ENCODE measurements around the gene ECHDC1. TPM values are rescaled to one million over a fixed set of nuclear protein-coding genes. Genes with fewer than 3 reads are reported as not detected.

The ECHDC1 gene
- total and polyA plus RNA-seq, 2 experiments from 2014 or later: 60.7 to 96.1 TPM

DNA sequence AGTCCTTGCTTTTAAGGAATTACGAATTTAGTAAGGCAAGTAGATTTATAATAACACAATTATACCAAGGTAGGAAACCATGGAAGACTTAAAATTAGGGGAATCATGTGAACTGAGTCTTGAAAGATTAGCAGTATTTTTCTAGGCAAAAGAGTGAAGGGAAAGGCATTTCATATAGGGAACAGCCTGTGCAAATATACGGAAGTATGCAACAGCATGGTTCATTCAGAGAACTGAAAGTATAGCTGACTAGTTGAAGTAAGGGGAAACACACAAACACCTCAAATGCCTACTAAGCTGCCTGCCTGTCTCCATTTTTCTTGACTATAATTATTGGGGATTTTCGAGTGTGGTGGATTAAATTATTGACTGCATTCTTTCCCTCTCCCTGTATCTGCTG lies 39.0 kb upstream of the ECHDC1 start:
- WGBS (ENCODE audit: low lambda C conversion rate, missing lambda C conversion rate): 100% methylated on average over 3 of the region's 3 CpGs
- no peak overlapping the region for H3K4me3 ChIP-seq

GRCh38 chr6:127381384-127381783 lies 38.0 kb upstream of the ECHDC1 start:
- H3K27ac ChIP-seq: no peak overlapping the region
- TF ChIP-seq EZH2 (IDR thresholded peaks at IDR 0.05; ENCODE audit: borderline replicate concordance) (no peak), CTCF (IDR thresholded peaks at IDR 0.05; ENCODE audit: poor library complexity) (no peak), EZH2phosphoT487 (IDR thresholded peaks at IDR 0.05; ENCODE audit: low read depth, severe bottlenecking, unreplicated experiment) (no peak)
- H3K36me3 ChIP-seq (replicated peaks; ENCODE audit: insufficient read depth, low read depth): no peaks in the 10 kb centered on the region
- no peak overlapping the region for H3K4me3 ChIP-seq
- 95% methylated on average over 3 of the region's 3 CpGs for WGBS (ENCODE audit: low lambda C conversion rate, missing lambda C conversion rate)
- H3K4me2 ChIP-seq: no peak overlapping the region
- H2AFZ ChIP-seq: no peak overlapping the region
- no peaks in the 10 kb centered on the region for H3K4me1 ChIP-seq (ENCODE audit: insufficient read depth)
- DNase-seq (ENCODE audit: low spot score): no peak
- no peaks in the 10 kb centered on the region for H3K9me2 ChIP-seq (replicated peaks; ENCODE audit: insufficient read depth)
- no peaks in the 10 kb centered on the region for H3K9me3 ChIP-seq (ENCODE audit: low read depth)
- H4K20me1 ChIP-seq (ENCODE audit: insufficient read depth, poor library complexity, severe bottlenecking): no peaks in the 10 kb centered on the region
- H3K27me3 ChIP-seq: no peaks in the 10 kb centered on the region
- no peaks in the 10 kb centered on the region for H3K79me2 ChIP-seq

More for the DNA sequence above, 39.0 kb upstream of the ECHDC1 start:
- Histone ChIP-seq H4K20me1 (ENCODE audit: insufficient read depth, poor library complexity, severe bottlenecking) (no peaks in the 10 kb centered on the region), H3K27ac (no peak overlapping the region), H3K4me2 (no peak overlapping the region), H3K27me3 (no peaks in the 10 kb centered on the region), H3K4me1 (ENCODE audit: insufficient read depth) (no peaks in the 10 kb centered on the region), H3K79me2 (no peaks in the 10 kb centered on the region), H3K36me3 (replicated peaks; ENCODE audit: insufficient read depth, low read depth) (no peaks in the 10 kb centered on the region), H3K9me2 (replicated peaks; ENCODE audit: insufficient read depth) (no peaks in the 10 kb centered on the region), H3K9me3 (ENCODE audit: low read depth) (no peaks in the 10 kb centered on the region), H2AFZ (no peak overlapping the region)
- DNase-seq (ENCODE audit: low spot score): no peak
- TF ChIP-seq EZH2 (IDR thresholded peaks at IDR 0.05; ENCODE audit: borderline replicate concordance) (no peak), CTCF (IDR thresholded peaks at IDR 0.05; ENCODE audit: poor library complexity) (no peak), EZH2phosphoT487 (IDR thresholded peaks at IDR 0.05; ENCODE audit: low read depth, severe bottlenecking, unreplicated experiment) (no peak)

DNA sequence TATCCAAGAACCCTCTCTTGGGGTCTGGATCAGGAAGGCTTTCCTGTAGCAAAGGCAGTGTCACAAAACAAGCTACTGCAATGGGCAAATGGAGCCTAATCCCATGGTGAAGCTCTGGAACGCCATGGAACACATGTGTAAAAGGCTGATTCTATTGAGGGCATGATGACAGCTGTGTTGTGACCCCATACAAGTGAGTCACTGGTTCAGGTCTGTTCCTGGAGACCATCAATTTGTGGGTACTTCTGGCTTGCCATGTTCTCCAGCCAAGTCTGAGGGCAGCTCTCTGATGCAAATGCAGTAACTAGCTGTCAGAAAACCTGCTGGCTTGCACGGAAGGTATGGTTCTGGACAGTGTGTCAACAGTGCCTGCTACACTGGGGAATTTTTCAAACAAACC lies 33.3 kb upstream of the ECHDC1 start:
- WGBS (ENCODE audit: low lambda C conversion rate, missing lambda C conversion rate): 71% methylated on average over 2 of the region's 2 CpGs
- H4K20me1 ChIP-seq (ENCODE audit: insufficient read depth, poor library complexity, severe bottlenecking): no peaks in the 10 kb centered on the region
- no peak overlapping the region for H3K27ac ChIP-seq
- H3K9me3 ChIP-seq (ENCODE audit: low read depth): no peaks in the 10 kb centered on the region
- H3K4me2 ChIP-seq: no peak overlapping the region
- TF ChIP-seq EZH2 (IDR thresholded peaks at IDR 0.05; ENCODE audit: borderline replicate concordance): no peak
- no peak for TF ChIP-seq CTCF (IDR thresholded peaks at IDR 0.05; ENCODE audit: poor library complexity)
- TF ChIP-seq EZH2phosphoT487 (IDR thresholded peaks at IDR 0.05; ENCODE audit: low read depth, severe bottlenecking, unreplicated experiment): no peak
- no peaks in the 10 kb centered on the region for H3K9me2 ChIP-seq (replicated peaks; ENCODE audit: insufficient read depth)
- H3K27me3 ChIP-seq: no peaks in the 10 kb centered on the region
- H2AFZ ChIP-seq: no peak overlapping the region
- no peak for DNase-seq (ENCODE audit: low spot score)
- H3K36me3 ChIP-seq (replicated peaks; ENCODE audit: insufficient read depth, low read depth): no peaks in the 10 kb centered on the region
- H3K4me1 ChIP-seq (ENCODE audit: insufficient read depth): no peaks in the 10 kb centered on the region
- no peaks in the 10 kb centered on the region for H3K79me2 ChIP-seq
- no peak overlapping the region for H3K4me3 ChIP-seq

GRCh38 chr6:127367023-127367375 lies 23.6 kb upstream of the ECHDC1 start:
- H3K4me2 ChIP-seq: no peak overlapping the region
- no peak overlapping the region for H2AFZ ChIP-seq

More at GRCh38 chr6:127367023-127367375, 23.6 kb upstream of the ECHDC1 start:
- DNase-seq (ENCODE audit: low spot score): no peak
- no peaks in the 10 kb centered on the region for H3K79me2 ChIP-seq
- no peaks in the 10 kb centered on the region for H3K9me3 ChIP-seq (ENCODE audit: low read depth)
- H4K20me1 ChIP-seq (ENCODE audit: insufficient read depth, poor library complexity, severe bottlenecking): no peaks in the 10 kb centered on the region
- H3K4me1 ChIP-seq (ENCODE audit: insufficient read depth): no peaks in the 10 kb centered on the region
- no peak overlapping the region for H3K27ac ChIP-seq
- TF ChIP-seq EZH2phosphoT487 (IDR thresholded peaks at IDR 0.05; ENCODE audit: low read depth, severe bottlenecking, unreplicated experiment) (no peak), CTCF (IDR thresholded peaks at IDR 0.05; ENCODE audit: poor library complexity) (no peak), EZH2 (IDR thresholded peaks at IDR 0.05; ENCODE audit: borderline replicate concordance) (no peak)
- no peaks in the 10 kb centered on the region for H3K27me3 ChIP-seq
- no peak overlapping the region for H3K4me3 ChIP-seq
- H3K36me3 ChIP-seq (replicated peaks; ENCODE audit: insufficient read depth, low read depth): no peaks in the 10 kb centered on the region
- no peaks in the 10 kb centered on the region for H3K9me2 ChIP-seq (replicated peaks; ENCODE audit: insufficient read depth)
- 97% methylated on average over 1 of the region's 1 CpG for WGBS (ENCODE audit: low lambda C conversion rate, missing lambda C conversion rate)

Measured in hepatocyte (in vitro differentiated cells).